KOPT-K1 (cell line): ENCODE results near the gene SHANK3.

ENCODE experiments used
- H3K27ac ChIP-seq: fragments of 200-600 bp; sonication (generic); 2 replicates; pipeline ENCODE4 v1.5.1; 2016; ENCODE audit warnings: antibody characterized with exemption, mild to moderate bottlenecking, low read depth, low read length; ENCODE audit not compliant: poor library complexity, severe bottlenecking
- H3K36me3 ChIP-seq: fragments of 200-600 bp; sonication (generic); 2 replicates; pipeline ENCODE4 v1.5.1; 2017; ENCODE audit warnings: antibody characterized with exemption, mild to moderate bottlenecking, low read length, moderate library complexity; ENCODE audit not compliant: insufficient read depth
- H3K9me3 ChIP-seq: fragments of 200-600 bp; sonication (generic); 2 replicates; pipeline ENCODE4 v1.5.1; 2017; ENCODE audit warnings: antibody characterized with exemption, low read length, mild to moderate bottlenecking; ENCODE audit not compliant: insufficient read depth, poor library complexity, severe bottlenecking

Gene SHANK3

GRCh38 chr22:50671641-50672040 is 982 bp upstream of the SHANK3 start:
- Histone ChIP-seq H3K36me3 (no peaks in the 10 kb centered on the region), H3K9me3 (no peaks in the 10 kb centered on the region), H3K27ac (no peak overlapping the region)

DNA sequence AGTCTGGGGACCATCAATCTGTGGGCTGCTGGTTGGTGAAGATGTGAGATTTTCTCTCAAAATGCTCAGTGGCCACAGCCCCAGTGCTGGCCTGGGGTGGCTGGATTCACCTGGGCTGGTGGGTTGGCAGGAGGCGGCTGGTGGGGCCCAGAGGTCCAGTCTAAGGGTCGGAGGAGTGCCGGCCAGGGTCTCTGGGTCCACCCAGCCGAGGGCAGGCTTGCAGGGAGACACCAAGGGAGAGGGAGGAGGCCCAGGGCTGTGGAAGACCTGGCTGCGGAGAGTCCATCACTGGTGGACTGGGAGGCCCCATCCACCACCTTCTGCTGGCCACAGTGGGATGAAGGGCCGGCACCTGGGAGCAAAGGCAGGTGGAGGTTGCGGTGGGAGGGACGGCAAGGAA is 582 bp upstream of the SHANK3 start:
- Histone ChIP-seq H3K27ac (no peak overlapping the region), H3K36me3 (no peaks in the 10 kb centered on the region)

DNA sequence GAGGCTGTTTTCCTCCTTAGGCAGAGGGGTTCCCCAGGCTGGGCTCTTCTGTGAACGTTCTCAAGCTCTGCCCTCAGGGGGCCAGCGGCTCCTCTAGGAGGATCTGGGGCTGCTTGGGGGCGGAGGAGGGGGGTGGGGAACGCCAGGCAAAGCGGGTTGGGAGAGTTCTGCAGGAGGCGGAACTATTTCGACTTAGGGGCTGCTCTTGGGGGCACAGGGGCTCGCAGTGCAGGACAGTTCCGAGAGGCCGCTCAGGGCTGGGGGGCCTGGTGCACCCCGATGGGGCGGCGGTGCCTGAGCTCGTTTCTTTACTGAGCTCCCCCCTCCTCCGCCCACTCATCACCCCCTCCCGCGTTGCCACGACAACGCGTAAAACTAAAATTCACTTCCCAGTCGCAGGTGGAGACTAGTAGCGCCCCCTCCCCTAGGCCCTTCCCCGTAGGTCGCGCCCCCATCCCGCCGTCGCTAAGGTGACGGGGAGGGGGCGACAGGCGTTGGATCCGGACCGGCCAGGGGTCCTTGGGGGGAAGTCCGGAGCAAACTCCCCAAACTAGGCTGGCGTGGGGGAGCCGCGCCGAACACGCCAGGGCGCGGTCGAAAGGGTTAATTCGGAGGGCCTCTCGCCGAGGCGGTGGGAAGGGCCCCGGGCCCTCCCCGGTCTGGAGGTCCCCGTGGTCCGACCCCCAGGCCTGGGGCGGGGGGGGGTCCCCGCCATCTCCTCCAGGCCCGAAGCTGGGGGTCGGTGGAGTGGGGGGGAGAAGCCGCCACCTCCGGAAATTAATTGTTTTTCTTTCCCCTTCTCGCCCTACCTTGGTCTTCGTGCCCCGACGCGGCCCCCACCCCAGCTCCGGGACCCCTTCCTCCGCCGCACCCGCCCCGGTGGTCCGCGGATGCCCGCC is 857 bp downstream of the SHANK3 start:
- H3K36me3 ChIP-seq = no peaks in the 10 kb centered on the region
- H3K27ac ChIP-seq = no peak overlapping the region
- H3K9me3 ChIP-seq = no peaks in the 10 kb centered on the region

More for the DNA sequence above, 582 bp upstream of the SHANK3 start:
- H3K9me3 ChIP-seq = no peaks in the 10 kb centered on the region

DNA sequence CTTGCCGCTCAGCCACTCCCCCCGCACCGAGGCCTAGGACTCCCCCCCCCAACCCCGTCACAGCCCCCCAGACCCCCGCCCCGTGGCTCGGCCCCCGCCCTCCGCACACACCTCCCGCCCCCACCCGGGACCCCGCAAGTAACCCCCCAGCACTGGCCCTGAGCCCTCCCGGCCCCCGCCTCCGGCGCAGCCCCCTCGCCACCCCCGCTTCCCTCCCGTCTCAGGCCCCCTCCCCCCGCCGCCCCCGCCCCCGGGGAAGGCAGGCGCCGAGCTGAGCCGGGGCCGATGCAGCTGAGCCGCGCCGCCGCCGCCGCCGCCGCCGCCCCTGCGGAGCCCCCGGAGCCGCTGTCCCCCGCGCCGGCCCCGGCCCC is 1.5 kb downstream of the SHANK3 start:
- Histone ChIP-seq H3K27ac (no peak overlapping the region), H3K36me3 (no peaks in the 10 kb centered on the region), H3K9me3 (no peaks in the 10 kb centered on the region)

GRCh38 chr22:50674606-50675552 is 2.3 kb downstream of the SHANK3 start:
- H3K9me3 ChIP-seq = no peaks in the 10 kb centered on the region
- H3K27ac ChIP-seq = no peak overlapping the region
- no peaks in the 10 kb centered on the region for H3K36me3 ChIP-seq

DNA sequence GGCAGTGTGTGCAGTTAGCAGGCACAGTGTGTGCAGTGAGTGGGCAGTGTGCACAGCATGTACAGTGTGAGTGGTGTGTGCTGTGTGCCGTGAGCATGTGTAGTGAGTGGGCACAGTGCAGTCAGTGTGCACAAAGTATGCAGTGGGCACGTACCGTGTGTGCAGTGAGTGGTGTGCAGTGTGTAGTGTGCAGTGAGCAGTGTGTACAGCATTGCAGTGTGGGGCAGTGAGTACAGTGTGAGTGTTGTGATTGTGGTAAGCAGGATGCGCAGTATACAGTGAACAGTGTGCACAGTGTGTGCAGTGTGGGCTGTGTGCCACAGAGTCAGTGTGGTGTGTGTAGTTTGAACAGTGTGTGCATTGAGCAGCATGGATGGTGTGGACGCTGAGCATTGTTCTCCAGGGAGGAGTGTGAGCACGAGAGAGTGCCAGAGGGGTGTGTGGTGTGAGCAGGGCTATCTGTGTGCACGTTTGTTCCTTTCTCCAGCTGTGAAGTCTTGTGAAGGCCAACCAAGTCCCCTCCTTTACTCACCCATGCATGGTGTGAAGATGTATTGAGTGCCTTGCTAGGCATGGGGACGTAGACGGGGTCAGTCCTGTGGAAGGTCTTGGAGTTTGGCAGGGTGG is 3.0 kb downstream of the SHANK3 start:
- Histone ChIP-seq H3K9me3 (no peaks in the 10 kb centered on the region), H3K27ac (no peak overlapping the region), H3K36me3 (no peaks in the 10 kb centered on the region)

DNA sequence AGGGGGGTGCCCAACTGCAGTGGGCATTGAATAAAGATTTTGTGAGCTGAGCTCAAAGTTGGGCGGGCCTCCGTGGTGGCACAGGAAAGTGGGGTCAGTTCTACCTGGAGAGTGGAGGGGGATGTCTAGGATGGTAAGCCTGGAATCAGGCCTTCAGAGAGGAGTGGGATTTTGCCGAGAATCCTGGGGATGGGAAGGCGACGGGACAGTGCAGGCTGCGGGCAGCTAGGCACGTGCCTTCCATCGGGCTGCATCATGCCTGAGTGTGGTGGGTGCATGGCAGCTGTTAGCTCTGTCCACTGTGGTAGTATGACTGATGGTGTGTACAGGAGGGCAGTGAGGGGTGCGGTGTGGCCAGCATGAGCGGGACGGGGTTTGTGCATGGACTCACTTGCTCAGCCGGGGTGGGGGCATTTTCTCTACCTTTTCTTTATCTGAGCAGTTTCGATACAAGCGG is 3.6 kb downstream of the SHANK3 start:
- Histone ChIP-seq H3K36me3 (no peaks in the 10 kb centered on the region), H3K9me3 (no peaks in the 10 kb centered on the region), H3K27ac (no peak overlapping the region)

GRCh38 chr22:50676661-50677492 is 4.3 kb downstream of the SHANK3 start:
- Histone ChIP-seq H3K27ac (no peak overlapping the region), H3K9me3 (no peaks in the 10 kb centered on the region), H3K36me3 (no peaks in the 10 kb centered on the region)

GRCh38 chr22:50677493-50678217 is 5.0 kb downstream of the SHANK3 start:
- Histone ChIP-seq H3K27ac (no peak overlapping the region), H3K36me3 (no peaks in the 10 kb centered on the region), H3K9me3 (no peaks in the 10 kb centered on the region)

GRCh38 chr22:50678218-50678650 is 5.6 kb downstream of the SHANK3 start:
- Histone ChIP-seq H3K27ac (no peak overlapping the region), H3K9me3 (no peaks in the 10 kb centered on the region), H3K36me3 (no peaks in the 10 kb centered on the region)

- no peak overlapping the region for H3K27ac ChIP-seq
- no peaks in the 10 kb centered on the region for H3K36me3 ChIP-seq
These were observed 6.3 kb downstream of the SHANK3 start for GRCh38 chr22:50678651-50679521.

DNA sequence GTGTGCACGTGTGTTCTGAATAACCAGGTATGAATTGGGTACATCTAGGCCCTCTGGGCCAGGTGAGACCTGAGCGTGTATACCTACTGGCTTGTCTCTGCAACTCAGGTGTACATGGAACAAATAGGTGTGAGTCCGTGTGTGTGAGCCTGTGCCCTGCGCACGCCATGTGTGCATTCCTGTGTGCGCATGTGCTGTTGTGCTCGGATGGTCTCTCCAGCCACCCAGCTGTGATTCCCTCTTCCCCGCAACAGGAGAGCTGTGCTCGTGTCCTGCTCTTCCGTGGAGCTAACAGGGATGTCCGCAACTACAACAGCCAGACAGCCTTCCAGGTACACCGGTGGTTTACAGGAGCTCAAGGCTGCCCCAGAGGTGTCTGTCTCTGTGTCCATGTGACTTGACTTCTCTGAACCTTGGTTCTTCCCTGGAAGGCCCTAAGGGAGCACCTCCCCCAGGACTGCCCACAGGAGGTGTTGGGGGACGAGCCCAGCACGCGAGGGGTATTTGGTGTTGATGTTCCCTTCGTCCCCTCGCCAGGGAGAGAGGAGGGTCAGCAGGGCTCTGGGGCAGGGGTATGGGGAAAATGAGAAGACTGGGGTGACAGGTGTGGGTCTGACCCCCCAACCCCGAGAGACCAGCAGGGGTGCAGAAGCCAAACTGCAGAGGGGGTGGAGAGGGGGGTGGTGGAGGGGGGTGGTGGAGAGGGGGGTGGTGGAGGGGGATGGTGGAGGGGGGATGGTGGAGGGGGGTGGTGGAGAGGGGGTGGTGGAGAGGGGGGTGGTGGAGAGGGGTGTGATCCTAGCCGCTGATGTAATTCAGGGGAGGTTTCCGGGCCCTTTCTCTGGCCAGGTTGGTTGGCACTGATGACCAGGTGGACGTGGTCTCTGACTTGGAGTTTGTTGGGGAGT is 10.7 kb downstream of the SHANK3 start:
- H3K36me3 ChIP-seq = no peaks in the 10 kb centered on the region
- H3K27ac ChIP-seq = no peak overlapping the region

More at GRCh38 chr22:50678651-50679521, 6.3 kb downstream of the SHANK3 start:
- no peaks in the 10 kb centered on the region for H3K9me3 ChIP-seq

More for the DNA sequence above, 10.7 kb downstream of the SHANK3 start:
- no peaks in the 10 kb centered on the region for H3K9me3 ChIP-seq
